ENCODE measurements around the gene ZNF556. TPM values are rescaled to one million over a fixed set of nuclear protein-coding genes. Genes with fewer than 3 reads are reported as not detected.
A peak's percentile ranks its signal among the peaks of the same experiment; 100 is the strongest.

ZNF556 gene
- total RNA-seq, 4 donors from 2014 or later, result 0.27 to 0.47 (median 0.27) TPM; not detected in 1

- H3K36me3 ChIP-seq, result peaks cover 0 to 20% of the 10 kb centered on the region in 2 donors
- WGBS, 2 donors (ENCODE audit: low coverage in 1 of 2), result 15 to 43% methylated on average over 2 to 4 of the region's 5 CpGs
- no peak overlapping the region for H3K4me3 ChIP-seq
- H3K27me3 ChIP-seq, result no peaks in the 10 kb centered on the region
- H3K4me1 ChIP-seq, result peaks cover 0 to 7% (median 0%) of the 10 kb centered on the region in 3 donors
- TF ChIP-seq CTCF (IDR thresholded peaks at IDR 0.05), result no peak
- no peak for TF ChIP-seq POLR2AphosphoS5 (IDR thresholded peaks at IDR 0.05)
- TF ChIP-seq EP300 (IDR thresholded peaks at IDR 0.05), result no peak
- no peak for TF ChIP-seq POLR2A (IDR thresholded peaks at IDR 0.05)
- H3K27ac ChIP-seq, result peak overlapping the region in 1 of 4 donors; percentile 31
- H3K9me3 ChIP-seq, result peaks cover 0 to 1% (median 0%) of the 10 kb centered on the region in 3 donors
- no peak for ATAC-seq
These were observed 55.9 kb downstream of the ZNF556 start for GRCh38 chr19:2922987-2923386.

GRCh38 chr19:2923510-2923909, 56.4 kb downstream of the ZNF556 start:
- Histone ChIP-seq H3K36me3 (peaks cover 0 to 15% of the 10 kb centered on the region in 2 donors), H3K9me3 (no peaks in the 10 kb centered on the region), H3K4me3 (no peak overlapping the region), H3K4me1 (peaks cover 0 to 7% (median 0%) of the 10 kb centered on the region in 3 donors), H3K27ac (peak overlapping the region in 1 of 4 donors; percentile 31), H3K27me3 (no peaks in the 10 kb centered on the region)
- TF ChIP-seq POLR2AphosphoS5 (IDR thresholded peaks at IDR 0.05) (peak; percentile 85), EP300 (IDR thresholded peaks at IDR 0.05) (no peak), CTCF (IDR thresholded peaks at IDR 0.05) (no peak)
- ATAC-seq, result peak; percentile 82
- WGBS, 2 donors (ENCODE audit: low coverage in 1 of 2), result 41% methylated on average over 4 of the region's 4 CpGs

- no peak overlapping the region for H3K27ac ChIP-seq
- H3K4me1 ChIP-seq, result peaks cover 0 to 7% (median 0%) of the 10 kb centered on the region in 3 donors
- peaks cover 0 to 2% (median 0%) of the 10 kb centered on the region in 3 donors for H3K9me3 ChIP-seq
- H3K36me3 ChIP-seq, result peaks cover 0 to 14% of the 10 kb centered on the region in 2 donors
- H3K4me3 ChIP-seq, result no peak overlapping the region
- no peak for ATAC-seq
- TF ChIP-seq POLR2AphosphoS5 (IDR thresholded peaks at IDR 0.05) (no peak), CTCF (IDR thresholded peaks at IDR 0.05) (no peak), EP300 (IDR thresholded peaks at IDR 0.05) (no peak), POLR2A (IDR thresholded peaks at IDR 0.05) (no peak)
- 97% methylated on average over 12 of the region's 53 CpGs; no CpG with 5 or more reads in 1 of the 2 donors for WGBS, 2 donors (ENCODE audit: low coverage in 1 of 2)
- no peaks in the 10 kb centered on the region for H3K27me3 ChIP-seq
These were observed 59.4 kb downstream of the ZNF556 start for GRCh38 chr19:2926341-2927031.

- no peak for ATAC-seq
- peaks cover 0 to 7% (median 0%) of the 10 kb centered on the region in 3 donors for H3K9me3 ChIP-seq
- no peak overlapping the region for H3K27ac ChIP-seq
- WGBS, 2 donors (ENCODE audit: low coverage in 1 of 2), result 100% methylated on average over 2 of the region's 18 CpGs; no CpG with 5 or more reads in 1 of the 2 donors
- peaks cover 0 to 7% (median 0%) of the 10 kb centered on the region in 3 donors for H3K4me1 ChIP-seq
- no peaks in the 10 kb centered on the region for H3K27me3 ChIP-seq
- no peak overlapping the region for H3K4me3 ChIP-seq
- peaks cover 0 to 17% of the 10 kb centered on the region in 2 donors for H3K36me3 ChIP-seq
- no peak for TF ChIP-seq POLR2AphosphoS5 (IDR thresholded peaks at IDR 0.05)
- no peak for TF ChIP-seq POLR2A (IDR thresholded peaks at IDR 0.05)
- TF ChIP-seq CTCF (IDR thresholded peaks at IDR 0.05), result no peak
- TF ChIP-seq EP300 (IDR thresholded peaks at IDR 0.05), result no peak
These were observed 59.9 kb downstream of the ZNF556 start for GRCh38 chr19:2927032-2927430.

Other genes with a start within 250 kb of the ZNF556 start
- gene GNG7, start 164.6 kb upstream of the ZNF556 start, total RNA-seq, result 10 to 100 TPM in 2 of 4 donors, 1 to 10 TPM in 2; 4.7 to 15.6 (median 9.2) TPM
- 10 to 100 TPM in 3 of 4 donors, 1 to 10 TPM in 1; 4.7 to 25.8 (median 11.7) TPM for gene DIRAS1, start 146.0 kb upstream of the ZNF556 start, total RNA-seq
- 10 to 100 TPM; 26.3 to 42.7 (median 30.7) TPM for gene SLC39A3, start 127.3 kb upstream of the ZNF556 start, total RNA-seq
- gene SGTA, start 84.1 kb upstream of the ZNF556 start, total RNA-seq, result 10 to 100 TPM; 45.3 to 65.5 (median 47.2) TPM
- gene THOP1, start 81.8 kb upstream of the ZNF556 start, total RNA-seq, result 10 to 100 TPM; 26.9 to 58.4 (median 38.7) TPM
- gene ZNF554, start 47.5 kb upstream of the ZNF556 start, total RNA-seq, result 1 to 10 TPM; 3.5 to 7.8 (median 5.5) TPM
- gene ZNF555, start 25.9 kb upstream of the ZNF556 start, total RNA-seq, result 10 to 100 TPM in 1 of 4 donors, 1 to 10 TPM in 3; 4.2 to 10.9 (median 7.6) TPM
- gene ZNF57, start 33.6 kb downstream of the ZNF556 start, total RNA-seq, result 1 to 10 TPM; 1.3 to 3.8 (median 2.8) TPM
- 1 to 10 TPM; 2.2 to 6.8 (median 3.4) TPM for gene ZNF77, start 77.6 kb downstream of the ZNF556 start, total RNA-seq
- gene TLE6, start 110.2 kb downstream of the ZNF556 start, total RNA-seq, result under 1 TPM in 3 of 4 donors, not detected in 1; 0.19 to 0.64 (median 0.40) TPM
- gene TLE2, start 161.9 kb downstream of the ZNF556 start, total RNA-seq, result 10 to 100 TPM; 27.1 to 46.1 (median 34.4) TPM
- 100 to 1,000 TPM; 502 to 905 (median 558) TPM for gene TLE5, start 195.2 kb downstream of the ZNF556 start, total RNA-seq
- gene GNA11, start 227.0 kb downstream of the ZNF556 start, total RNA-seq, result 100 to 1,000 TPM in 1 of 4 donors, 10 to 100 TPM in 3; 68.4 to 154 (median 83.4) TPM